CD4-positive, alpha-beta memory T cell (primary cell): ENCODE measurements around the gene MAN1C1. TPM values are rescaled to one million over a fixed set of nuclear protein-coding genes. Genes with fewer than 3 reads are reported as not detected.
A peak's percentile ranks its signal among the peaks of the same experiment; 100 is the strongest.

ENCODE experiments used
- CTCF ChIA-PET: fragments of 350-600 bp; sonication (Branson Sonifier 250); formaldehyde crosslinking; loops from one replicate; lab custom pipeline; 2021; ENCODE audit warnings: inconsistent platforms; ENCODE audit not compliant: partially characterized antibody; lab: Charles Lee
- POLR2A ChIA-PET: fragments of 350-600 bp; sonication (Branson Sonifier 250); formaldehyde crosslinking; loops from one replicate; lab custom pipeline; 2021; ENCODE audit not compliant: partially characterized antibody; lab: Charles Lee
- DNase-seq, 5 donors: peaks; one replicate each; pipeline versions ENCODE4 v3.0.0 to v3.0.0-alpha.2; 2020 to 2022; ENCODE audit warnings: mixed read lengths in 1 of 5
- H3K27ac ChIP-seq: one replicate; pipeline ENCODE4 v1.7.0; 2013; ENCODE audit warnings: low read depth, low read length
- H3K27me3 ChIP-seq: 2 replicates; pipeline ENCODE4 v1.7.0; 2013; ENCODE audit warnings: mild to moderate bottlenecking, low read length, moderate library complexity; ENCODE audit not compliant: insufficient read depth
- H3K36me3 ChIP-seq: 2 replicates; pipeline ENCODE4 v1.7.0; 2013; ENCODE audit warnings: mild to moderate bottlenecking, low read length, moderate library complexity; ENCODE audit not compliant: insufficient read depth
- H3K4me1 ChIP-seq: 2 replicates; pipeline ENCODE4 v1.7.0; 2013; ENCODE audit warnings: mild to moderate bottlenecking, low read length, moderate library complexity; ENCODE audit not compliant: insufficient read depth
- H3K4me3 ChIP-seq, 2 donors: one replicate each; pipeline ENCODE4 v1.7.0; 2013; ENCODE audit warnings: low read length in 2 of 2, mild to moderate bottlenecking in 1 of 2
- H3K9me3 ChIP-seq, 2 donors: one replicate each; pipeline ENCODE4 v1.7.0; 2013; ENCODE audit warnings: low read length in 2 of 2, control low read depth in 1 of 2; ENCODE audit not compliant: control insufficient read depth in 1 of 2
- H3K27ac Mint-ChIP-seq, 7 donors: one replicate each; pipeline ENCODE4 v1.8.0; 2020 to 2021; ENCODE audit warnings: mixed read lengths in 7 of 7, mild to moderate bottlenecking in 6 of 7, inconsistent platforms in 3 of 7, moderate library complexity in 3 of 7
- H3K27me3 Mint-ChIP-seq, 2 donors: one replicate each; pipeline ENCODE4 v1.8.0; 2020 to 2021; ENCODE audit warnings: mixed read lengths in 2 of 2
- H3K36me3 Mint-ChIP-seq, 2 donors: one replicate each; pipeline ENCODE4 v1.8.0; 2020 to 2021; ENCODE audit warnings: mixed read lengths in 2 of 2, inconsistent platforms in 1 of 2, mild to moderate bottlenecking in 1 of 2
- H3K4me1 Mint-ChIP-seq, 4 donors: one replicate each; pipeline ENCODE4 v1.8.0; 2020 to 2021; ENCODE audit warnings: mixed read lengths in 4 of 4, mild to moderate bottlenecking in 1 of 4
- H3K4me3 Mint-ChIP-seq, 8 donors: one replicate each; pipeline ENCODE4 v1.8.0; 2020 to 2021; ENCODE audit warnings: mixed read lengths in 8 of 8, mild to moderate bottlenecking in 7 of 8, moderate library complexity in 6 of 8, inconsistent platforms in 3 of 8
- H3K9me3 Mint-ChIP-seq, 8 donors: one replicate each; pipeline ENCODE4 v1.8.0; 2020 to 2021; ENCODE audit warnings: mixed read lengths in 8 of 8, mild to moderate bottlenecking in 5 of 8, inconsistent platforms in 3 of 8, moderate library complexity in 1 of 8
- intact Hi-C: fragments of 100-400 bp; cut with micrococcal nuclease; formaldehyde crosslinking; loops from one replicate; pipeline ENCODE4 v1.15.1; 2023
- polyA plus RNA-seq, 2 donors: library from polyadenylated mRNA; unstranded; fragments of 300-500 nt; fragmentation: Illumina TruSeq; gene quantifications; one replicate each; pipeline ENCODE4 v1.2.3, GENCODE V29; 2021
- total RNA-seq, 2 experiments: library from RNA; stranded (reverse); gene quantifications; one replicate each; pipeline ENCODE4 v1.2.3, GENCODE V29; 2021

Gene MAN1C1
- total and polyA plus RNA-seq, 4 experiments from 2014 or later, result 3.6 to 45.1 (median 26.5) TPM

- Histone ChIP-seq H3K9me3 (no peaks in the 10 kb centered on the region), H3K27me3 (no peaks in the 10 kb centered on the region), H3K27ac (no peak overlapping the region), H3K4me3 (no peak overlapping the region), H3K36me3 (no peaks in the 10 kb centered on the region), H3K4me1 (peaks cover 8% of the 10 kb centered on the region)
- H3K4me1 Mint-ChIP-seq, result peaks cover 10 to 12% (median 12%) of the 10 kb centered on the region in 4 donors
- POLR2A ChIA-PET, result interaction anchor here (2.5 to 5.5 kb wide), 2 partner anchors 35 to 191 kb away, joined by 15 to 37 read pairs; partner anchors contain the start of gene SELENON
- no peak for DNase-seq
- no peaks in the 10 kb centered on the region for H3K9me3 Mint-ChIP-seq
- CTCF ChIA-PET, result interaction anchor here (1.0 to 10.3 kb wide), 6 partner anchors 9 to 203 kb away, joined by 3 to 218 read pairs (median 12); partner anchors contain the start of gene SELENON
- intact Hi-C loops, result loop anchor here (5.0 kb wide), 1 partner anchor 105 kb away; no protein-coding TSS in a partner anchor
- H3K36me3 Mint-ChIP-seq, result no peaks in the 10 kb centered on the region
- no peak overlapping the region for H3K4me3 Mint-ChIP-seq
- peaks cover 0 to 2% of the 10 kb centered on the region in 2 donors for H3K27me3 Mint-ChIP-seq
- H3K27ac Mint-ChIP-seq, result peak overlapping the region in 1 of 7 donors; percentile 59
Measured at GRCh38 chr1:25607123-25607522, 9.5 kb upstream of the MAN1C1 start.

GRCh38 chr1:25608488-25609178 lies 8.0 kb upstream of the MAN1C1 start:
- Histone ChIP-seq H3K27ac (no peak overlapping the region), H3K4me3 (peak overlapping the region in 1 of 2 donors; percentile 32), H3K36me3 (no peaks in the 10 kb centered on the region), H3K9me3 (no peaks in the 10 kb centered on the region), H3K4me1 (peaks cover 8% of the 10 kb centered on the region), H3K27me3 (no peaks in the 10 kb centered on the region)
- Mint-ChIP-seq H3K27me3 (peaks cover 0 to 2% of the 10 kb centered on the region in 2 donors), H3K4me1 (peaks cover 10 to 13% (median 12%) of the 10 kb centered on the region in 4 donors), H3K9me3 (no peaks in the 10 kb centered on the region), H3K4me3 (peak overlapping the region in 7 of 8 donors; percentile 17 to 73 (median 30)), H3K27ac (peak overlapping the region in 5 of 7 donors; percentile 10 to 92 (median 61)), H3K36me3 (no peaks in the 10 kb centered on the region)
- intact Hi-C loops, result loop anchor here (1.0 to 5.0 kb wide), 5 partner anchors 8 to 202 kb away; partner anchors contain the start of gene MAN1C1
- DNase-seq, result peak; percentile 81 to 90 (median 84)
- ChIA-PET CTCF (interaction anchor here (0.8 to 10.3 kb wide), 39 partner anchors 11 to 296 kb away, joined by 3 to 218 read pairs (median 5); partner anchors contain the start of gene SELENON), POLR2A (interaction anchor here (0.6 to 5.5 kb wide), 18 partner anchors 8 to 376 kb away, joined by 3 to 37 read pairs (median 5); partner anchors contain the start of genes LDLRAP1, MTFR1L, SELENON and SYF2)

- H3K4me1 ChIP-seq, result peaks cover 17% of the 10 kb centered on the region
- CTCF ChIA-PET, result interaction anchor here (0.8 to 10.3 kb wide), 17 partner anchors 12 to 286 kb away, joined by 4 to 218 read pairs (median 11); partner anchors contain the start of gene SELENON
- intact Hi-C loops, result loop anchor here (2.0 to 5.0 kb wide), 2 partner anchors 47 to 108 kb away; no protein-coding TSS in a partner anchor
- no peaks in the 10 kb centered on the region for H3K27me3 ChIP-seq
- H3K9me3 ChIP-seq, result no peaks in the 10 kb centered on the region
- POLR2A ChIA-PET, result interaction anchor here (0.8 to 5.5 kb wide), 5 partner anchors 60 to 210 kb away, joined by 3 to 37 read pairs (median 6); partner anchors contain the start of genes MTFR1L and SELENON
- H3K27ac ChIP-seq, result no peak overlapping the region
- Mint-ChIP-seq H3K4me1 (peaks cover 17 to 22% (median 19%) of the 10 kb centered on the region in 4 donors), H3K9me3 (no peaks in the 10 kb centered on the region), H3K27me3 (peaks cover 0 to 2% of the 10 kb centered on the region in 2 donors), H3K4me3 (no peak overlapping the region), H3K27ac (peak overlapping the region in 2 of 7 donors; percentile 15 to 75), H3K36me3 (no peaks in the 10 kb centered on the region)
- H3K36me3 ChIP-seq, result no peaks in the 10 kb centered on the region
- DNase-seq, result no peak
- H3K4me3 ChIP-seq, result no peak overlapping the region
Measured at GRCh38 chr1:25609921-25610320, 6.7 kb upstream of the MAN1C1 start.

GRCh38 chr1:25610822-25611630 lies 5.6 kb upstream of the MAN1C1 start:
- Histone ChIP-seq H3K27ac (no peak overlapping the region), H3K36me3 (no peaks in the 10 kb centered on the region), H3K27me3 (no peaks in the 10 kb centered on the region), H3K4me1 (peaks cover 28% of the 10 kb centered on the region), H3K4me3 (no peak overlapping the region), H3K9me3 (no peaks in the 10 kb centered on the region)
- H3K4me1 Mint-ChIP-seq, result peaks cover 27 to 32% (median 29%) of the 10 kb centered on the region in 4 donors
- intact Hi-C loops, result loop anchor here (1.0 kb wide), 1 partner anchor 164 kb away; no protein-coding TSS in a partner anchor
- no peaks in the 10 kb centered on the region for H3K36me3 Mint-ChIP-seq
- POLR2A ChIA-PET, result interaction anchor here (1.0 to 5.5 kb wide), 4 partner anchors 61 to 198 kb away, joined by 3 to 37 read pairs (median 4); partner anchors contain the start of gene SELENON
- CTCF ChIA-PET, result interaction anchor here (0.7 to 10.3 kb wide), 14 partner anchors 11 to 199 kb away, joined by 3 to 218 read pairs (median 8); partner anchors contain the start of gene SELENON
- peaks cover 0 to 2% of the 10 kb centered on the region in 2 donors for H3K27me3 Mint-ChIP-seq
- H3K4me3 Mint-ChIP-seq, result no peak overlapping the region
- H3K27ac Mint-ChIP-seq, result peak overlapping the region in 2 of 7 donors; percentile 2 to 36
- peak in 2 of 5 donors; percentile 11 to 39 for DNase-seq
- H3K9me3 Mint-ChIP-seq, result no peaks in the 10 kb centered on the region

- H3K27ac ChIP-seq, result no peak overlapping the region
- no peaks in the 10 kb centered on the region for H3K27me3 ChIP-seq
- no peaks in the 10 kb centered on the region for H3K9me3 ChIP-seq
- H3K36me3 Mint-ChIP-seq, result no peaks in the 10 kb centered on the region
- H3K4me1 ChIP-seq, result peaks cover 29% of the 10 kb centered on the region
- DNase-seq, result no peak
- ChIA-PET CTCF (interaction anchor here (0.7 to 10.3 kb wide), 13 partner anchors 13 to 200 kb away, joined by 3 to 218 read pairs (median 4); partner anchors contain the start of gene SELENON), POLR2A (interaction anchor here (0.9 to 5.5 kb wide), 3 partner anchors 91 to 186 kb away, joined by 3 to 37 read pairs (median 3); partner anchors contain the start of gene SELENON)
- no peaks in the 10 kb centered on the region for H3K36me3 ChIP-seq
- H3K4me3 ChIP-seq, result no peak overlapping the region
- H3K27me3 Mint-ChIP-seq, result peaks cover 0 to 2% of the 10 kb centered on the region in 2 donors
- peak overlapping the region in 2 of 7 donors; percentile 38 to 79 for H3K27ac Mint-ChIP-seq
- intact Hi-C loops, result loop anchor here (1.0 kb wide), 1 partner anchor 163 kb away; no protein-coding TSS in a partner anchor
- no peaks in the 10 kb centered on the region for H3K9me3 Mint-ChIP-seq
- no peak overlapping the region for H3K4me3 Mint-ChIP-seq
- peaks cover 27 to 32% (median 29%) of the 10 kb centered on the region in 4 donors for H3K4me1 Mint-ChIP-seq
Measured at GRCh38 chr1:25611843-25612242, 4.7 kb upstream of the MAN1C1 start.

GRCh38 chr1:25612421-25612820 lies 4.2 kb upstream of the MAN1C1 start:
- intact Hi-C loops, result no loop called here
- Histone ChIP-seq H3K27ac (no peak overlapping the region), H3K27me3 (no peaks in the 10 kb centered on the region), H3K36me3 (no peaks in the 10 kb centered on the region), H3K4me1 (peaks cover 29% of the 10 kb centered on the region), H3K4me3 (no peak overlapping the region), H3K9me3 (no peaks in the 10 kb centered on the region)
- DNase-seq, result no peak
- POLR2A ChIA-PET, result interaction anchor here (0.9 to 5.5 kb wide), 2 partner anchors 91 to 186 kb away, joined by 3 to 37 read pairs; partner anchors contain the start of gene SELENON
- no peaks in the 10 kb centered on the region for H3K36me3 Mint-ChIP-seq
- H3K4me3 Mint-ChIP-seq, result no peak overlapping the region
- no peaks in the 10 kb centered on the region for H3K9me3 Mint-ChIP-seq
- peaks cover 25 to 32% (median 27%) of the 10 kb centered on the region in 4 donors for H3K4me1 Mint-ChIP-seq
- H3K27me3 Mint-ChIP-seq, result peaks cover 0 to under 1% of the 10 kb centered on the region in 2 donors
- H3K27ac Mint-ChIP-seq, result no peak overlapping the region
- CTCF ChIA-PET, result interaction anchor here (0.7 to 10.3 kb wide), 13 partner anchors 14 to 200 kb away, joined by 3 to 218 read pairs (median 4); partner anchors contain the start of gene SELENON
